Measurements from ENCODE around the gene ALDOA.

DNA sequence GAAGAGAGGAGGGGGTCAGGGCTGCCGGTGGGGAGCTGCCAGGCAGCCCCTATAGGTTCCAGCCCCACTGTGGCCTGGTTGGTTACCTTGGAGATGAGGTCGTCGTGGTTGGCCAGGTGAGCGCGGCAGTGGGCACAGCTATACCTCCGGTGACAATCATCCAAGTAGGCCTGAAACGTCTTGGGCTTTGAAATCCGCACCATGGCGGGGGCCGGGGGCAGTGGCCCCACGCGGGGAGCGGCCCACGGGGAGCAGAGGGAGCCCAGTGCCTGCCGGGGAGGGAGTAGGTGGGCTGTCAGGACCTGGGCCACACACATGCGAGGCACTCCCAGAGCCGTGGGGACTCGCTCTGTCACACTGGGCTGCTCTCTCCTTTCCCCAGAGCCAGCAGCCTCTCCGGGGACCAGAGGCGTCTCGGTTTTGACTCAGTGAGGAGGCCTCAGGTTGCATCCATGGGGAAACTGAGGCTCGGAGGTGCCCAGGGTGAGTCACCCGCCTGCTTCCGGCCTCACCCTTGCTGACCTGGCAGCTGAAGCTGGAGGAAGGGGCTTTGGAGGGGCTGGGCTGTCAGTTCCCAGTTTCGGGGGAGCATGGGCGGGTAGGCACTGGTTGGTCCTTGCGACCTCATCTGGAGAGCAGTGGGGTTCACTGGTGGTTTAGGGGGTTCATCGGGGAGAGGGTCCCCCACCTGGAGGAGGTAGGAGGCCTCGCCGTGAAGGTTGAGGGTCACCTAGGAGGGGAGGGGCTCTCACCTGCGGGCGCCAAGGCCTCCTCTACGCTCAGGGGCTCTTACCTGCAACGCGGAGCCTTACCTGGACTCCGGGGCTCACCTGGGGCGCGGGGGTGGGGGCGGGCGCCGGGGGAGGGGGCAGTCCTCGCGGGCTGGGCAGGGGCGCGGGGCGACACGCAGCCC lies 29.9 kb downstream of the ALDOA start:
- TF ChIP-seq, protein P1, sequence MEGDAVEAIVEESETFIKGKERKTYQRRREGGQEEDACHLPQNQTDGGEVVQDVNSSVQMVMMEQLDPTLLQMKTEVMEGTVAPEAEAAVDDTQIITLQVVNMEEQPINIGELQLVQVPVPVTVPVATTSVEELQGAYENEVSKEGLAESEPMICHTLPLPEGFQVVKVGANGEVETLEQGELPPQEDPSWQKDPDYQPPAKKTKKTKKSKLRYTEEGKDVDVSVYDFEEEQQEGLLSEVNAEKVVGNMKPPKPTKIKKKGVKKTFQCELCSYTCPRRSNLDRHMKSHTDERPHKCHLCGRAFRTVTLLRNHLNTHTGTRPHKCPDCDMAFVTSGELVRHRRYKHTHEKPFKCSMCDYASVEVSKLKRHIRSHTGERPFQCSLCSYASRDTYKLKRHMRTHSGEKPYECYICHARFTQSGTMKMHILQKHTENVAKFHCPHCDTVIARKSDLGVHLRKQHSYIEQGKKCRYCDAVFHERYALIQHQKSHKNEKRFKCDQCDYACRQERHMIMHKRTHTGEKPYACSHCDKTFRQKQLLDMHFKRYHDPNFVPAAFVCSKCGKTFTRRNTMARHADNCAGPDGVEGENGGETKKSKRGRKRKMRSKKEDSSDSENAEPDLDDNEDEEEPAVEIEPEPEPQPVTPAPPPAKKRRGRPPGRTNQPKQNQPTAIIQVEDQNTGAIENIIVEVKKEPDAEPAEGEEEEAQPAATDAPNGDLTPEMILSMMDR (IDR thresholded peaks at IDR 0.05 in 2 of 3, conservative IDR thresholded peaks at IDR 0.05 in 1 of 3; ENCODE audit: control insufficient read depth in 2 of 3, extremely low read depth in 1 of 3, insufficient read depth in 1 of 3, low read depth in 3 of 3, low read length in 3 of 3): no peak
- TF ChIP-seq CHD1 (IDR thresholded peaks at IDR 0.05; ENCODE audit: low read depth, low read length) (no peak), ZNF274 (IDR thresholded peaks at IDR 0.05; ENCODE audit: insufficient read depth, insufficient read length) (no peak), SREBF2 (IDR thresholded peaks at IDR 0.05; ENCODE audit: low read length) (no peak)

All from GM12878 (cell line).